ENCODE measurements around the gene NCAPD2.
A peak's percentile ranks its signal among the peaks of the same experiment; 100 is the strongest.

NCAPD2 gene

DNA sequence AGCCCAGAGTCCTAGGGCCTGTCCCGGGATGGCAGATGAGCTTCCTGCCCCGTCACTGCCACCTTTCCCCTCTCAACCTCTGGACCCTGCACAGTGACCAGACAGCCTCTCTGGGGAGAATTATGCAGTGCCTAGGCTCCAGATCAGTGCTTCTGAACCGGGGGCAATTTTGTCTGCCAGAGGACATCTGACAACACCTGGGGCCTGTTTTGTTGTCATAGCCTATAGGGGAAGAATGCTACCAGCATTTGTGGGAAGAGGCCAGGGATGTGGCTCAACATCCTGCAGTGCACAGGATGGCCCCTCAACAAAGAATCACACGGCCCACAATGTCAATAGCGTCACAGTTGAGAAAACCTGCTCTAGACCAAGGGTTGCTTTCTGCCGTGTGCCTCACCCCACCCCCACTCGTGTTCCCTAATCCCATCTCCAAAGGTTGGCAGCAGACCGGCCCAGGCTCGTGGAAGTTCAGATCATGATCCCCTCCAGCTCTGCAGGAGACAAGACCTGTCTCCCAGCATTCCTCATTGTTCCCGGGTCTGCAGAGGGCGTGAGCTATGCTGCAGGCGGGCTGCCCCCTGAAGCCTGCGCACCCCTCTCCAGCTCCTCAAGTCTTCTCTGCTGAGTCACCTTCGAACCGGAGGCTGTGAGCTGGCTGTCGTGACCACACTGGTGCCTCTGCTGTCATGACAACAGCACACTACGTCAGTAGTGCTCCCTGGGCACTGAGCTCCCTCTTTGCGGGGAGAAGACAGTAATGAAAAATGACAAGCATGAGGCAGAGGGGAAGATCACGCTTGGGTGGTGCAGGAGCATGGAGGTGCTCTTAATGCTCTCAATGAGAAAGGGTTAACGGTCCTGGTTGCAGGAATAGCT lies 38.4 kb downstream of the NCAPD2 start:
- Histone ChIP-seq H3K36me3 (replicated peaks; ENCODE audit: insufficient read depth, low read length) (peaks cover 35% of the 10 kb centered on the region; the same call in 1 of the 2 replicates), H3K4me3 (ENCODE audit: low read length) (peak overlapping the region; percentile 86), H4K20me1 (ENCODE audit: insufficient read depth, low read length) (peaks cover 20% of the 10 kb centered on the region), H3K79me2 (ENCODE audit: low read length) (peaks cover 58% of the 10 kb centered on the region), H3K9me2 (replicated peaks; ENCODE audit: insufficient read depth, low read length) (no peaks in the 10 kb centered on the region), H3F3A (ENCODE audit: insufficient read depth, low read length) (peaks cover 68% of the 10 kb centered on the region), H3K9ac (ENCODE audit: low read length) (peak overlapping the region; percentile 96), H3K27me3 (replicated peaks; ENCODE audit: insufficient read depth, low read length) (no peaks in the 10 kb centered on the region), H2AFZ (ENCODE audit: low read length) (no peak overlapping the region), H3K4me1 (ENCODE audit: low read length) (peaks cover 20% of the 10 kb centered on the region), H3K9me3 (replicated peaks; ENCODE audit: insufficient read depth, low read length) (no peaks in the 10 kb centered on the region), H3K27ac (ENCODE audit: low read length) (peak overlapping the region; percentile 95), H3K4me2 (ENCODE audit: low read depth, low read length) (peak overlapping the region; percentile 93)
- no peak for TF ChIP-seq EZH2phosphoT487 (IDR thresholded peaks at IDR 0.05; ENCODE audit: low read length)
- TF ChIP-seq EZH2 (optimal IDR thresholded peaks at IDR 0.05; ENCODE audit: low read depth, low read length): no peak
- TF ChIP-seq, protein P1, sequence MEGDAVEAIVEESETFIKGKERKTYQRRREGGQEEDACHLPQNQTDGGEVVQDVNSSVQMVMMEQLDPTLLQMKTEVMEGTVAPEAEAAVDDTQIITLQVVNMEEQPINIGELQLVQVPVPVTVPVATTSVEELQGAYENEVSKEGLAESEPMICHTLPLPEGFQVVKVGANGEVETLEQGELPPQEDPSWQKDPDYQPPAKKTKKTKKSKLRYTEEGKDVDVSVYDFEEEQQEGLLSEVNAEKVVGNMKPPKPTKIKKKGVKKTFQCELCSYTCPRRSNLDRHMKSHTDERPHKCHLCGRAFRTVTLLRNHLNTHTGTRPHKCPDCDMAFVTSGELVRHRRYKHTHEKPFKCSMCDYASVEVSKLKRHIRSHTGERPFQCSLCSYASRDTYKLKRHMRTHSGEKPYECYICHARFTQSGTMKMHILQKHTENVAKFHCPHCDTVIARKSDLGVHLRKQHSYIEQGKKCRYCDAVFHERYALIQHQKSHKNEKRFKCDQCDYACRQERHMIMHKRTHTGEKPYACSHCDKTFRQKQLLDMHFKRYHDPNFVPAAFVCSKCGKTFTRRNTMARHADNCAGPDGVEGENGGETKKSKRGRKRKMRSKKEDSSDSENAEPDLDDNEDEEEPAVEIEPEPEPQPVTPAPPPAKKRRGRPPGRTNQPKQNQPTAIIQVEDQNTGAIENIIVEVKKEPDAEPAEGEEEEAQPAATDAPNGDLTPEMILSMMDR (IDR thresholded peaks at IDR 0.05; ENCODE audit: low read length): no peak
- DNase-seq: peak; percentile 96

DNA sequence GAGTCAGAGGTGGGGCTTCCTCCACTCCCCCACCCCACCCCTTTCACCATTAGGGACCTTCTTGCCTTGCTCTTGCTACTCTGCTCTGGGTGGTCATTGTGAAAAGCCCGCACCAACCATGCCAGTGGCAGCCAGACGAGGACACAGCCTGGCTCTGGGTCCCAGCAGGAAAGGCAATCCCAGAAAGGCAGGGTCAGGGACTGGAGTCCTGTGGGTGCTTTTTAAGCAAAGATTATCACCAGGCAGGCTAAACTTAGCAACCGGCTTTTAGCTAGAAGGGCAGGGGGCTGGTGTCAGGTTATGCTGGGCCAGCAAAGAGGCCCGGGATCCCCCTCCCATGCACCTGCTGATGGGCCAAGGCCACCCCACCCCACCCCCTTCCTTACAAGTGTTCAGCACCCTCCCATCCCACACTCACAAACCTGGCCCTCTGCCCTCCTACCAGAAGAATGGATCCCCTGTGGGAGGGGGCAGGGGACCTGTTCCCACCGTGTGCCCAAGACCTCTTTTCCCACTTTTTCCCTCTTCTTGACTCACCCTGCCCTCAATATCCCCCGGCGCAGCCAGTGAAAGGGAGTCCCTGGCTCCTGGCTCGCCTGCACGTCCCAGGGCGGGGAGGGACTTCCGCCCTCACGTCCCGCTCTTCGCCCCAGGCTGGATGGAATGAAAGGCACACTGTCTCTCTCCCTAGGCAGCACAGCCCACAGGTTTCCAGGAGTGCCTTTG lies 39.2 kb downstream of the NCAPD2 start:
- Histone ChIP-seq H3K4me1 (ENCODE audit: low read length) (peaks cover 20% of the 10 kb centered on the region), H3K4me3 (ENCODE audit: low read length) (peak overlapping the region; percentile 86), H3K27me3 (replicated peaks; ENCODE audit: insufficient read depth, low read length) (no peaks in the 10 kb centered on the region), H3K36me3 (replicated peaks; ENCODE audit: insufficient read depth, low read length) (peaks cover 27% of the 10 kb centered on the region; the same call in 1 of the 2 replicates), H3K79me2 (ENCODE audit: low read length) (peaks cover 60% of the 10 kb centered on the region), H4K20me1 (ENCODE audit: insufficient read depth, low read length) (peaks cover 28% of the 10 kb centered on the region), H3K9me3 (replicated peaks; ENCODE audit: insufficient read depth, low read length) (no peaks in the 10 kb centered on the region), H3K27ac (ENCODE audit: low read length) (peak overlapping the region; percentile 95), H2AFZ (ENCODE audit: low read length) (peak overlapping the region; percentile 72), H3F3A (ENCODE audit: insufficient read depth, low read length) (peaks cover 73% of the 10 kb centered on the region), H3K9me2 (replicated peaks; ENCODE audit: insufficient read depth, low read length) (no peaks in the 10 kb centered on the region), H3K4me2 (ENCODE audit: low read depth, low read length) (peak overlapping the region; percentile 93), H3K9ac (ENCODE audit: low read length) (peak overlapping the region; percentile 96)
- TF ChIP-seq, protein P1 (IDR thresholded peaks at IDR 0.05; ENCODE audit: low read length): no peak
- TF ChIP-seq EZH2 (optimal IDR thresholded peaks at IDR 0.05; ENCODE audit: low read depth, low read length) (no peak), EZH2phosphoT487 (IDR thresholded peaks at IDR 0.05; ENCODE audit: low read length) (no peak)
- peak; percentile 60 for DNase-seq

DNA sequence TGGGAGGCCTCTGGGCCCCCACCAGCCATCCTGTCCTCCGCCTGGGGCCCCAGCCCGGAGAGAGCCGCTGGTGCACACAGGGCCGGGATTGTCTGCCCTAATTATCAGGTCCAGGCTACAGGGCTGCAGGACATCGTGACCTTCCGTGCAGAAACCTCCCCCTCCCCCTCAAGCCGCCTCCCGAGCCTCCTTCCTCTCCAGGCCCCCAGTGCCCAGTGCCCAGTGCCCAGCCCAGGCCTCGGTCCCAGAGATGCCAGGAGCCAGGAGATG lies 39.7 kb downstream of the NCAPD2 start:
- Histone ChIP-seq H3K27me3 (replicated peaks; ENCODE audit: insufficient read depth, low read length) (no peaks in the 10 kb centered on the region), H3F3A (ENCODE audit: insufficient read depth, low read length) (peaks cover 78% of the 10 kb centered on the region), H3K79me2 (ENCODE audit: low read length) (peaks cover 60% of the 10 kb centered on the region), H3K9me3 (replicated peaks; ENCODE audit: insufficient read depth, low read length) (no peaks in the 10 kb centered on the region), H4K20me1 (ENCODE audit: insufficient read depth, low read length) (peaks cover 33% of the 10 kb centered on the region), H3K9ac (ENCODE audit: low read length) (peak overlapping the region; percentile 96), H3K36me3 (replicated peaks; ENCODE audit: insufficient read depth, low read length) (peaks cover 26% of the 10 kb centered on the region; the same call in 1 of the 2 replicates), H3K9me2 (replicated peaks; ENCODE audit: insufficient read depth, low read length) (no peaks in the 10 kb centered on the region), H3K4me2 (ENCODE audit: low read depth, low read length) (peak overlapping the region; percentile 93), H2AFZ (ENCODE audit: low read length) (peak overlapping the region; percentile 72), H3K4me1 (ENCODE audit: low read length) (peaks cover 20% of the 10 kb centered on the region), H3K27ac (ENCODE audit: low read length) (peak overlapping the region; percentile 95), H3K4me3 (ENCODE audit: low read length) (peak overlapping the region; percentile 86)
- TF ChIP-seq, protein P1 (IDR thresholded peaks at IDR 0.05; ENCODE audit: low read length): no peak
- TF ChIP-seq EZH2 (optimal IDR thresholded peaks at IDR 0.05; ENCODE audit: low read depth, low read length) (no peak), EZH2phosphoT487 (IDR thresholded peaks at IDR 0.05; ENCODE audit: low read length) (no peak)
- no peak for DNase-seq

All from MM.1S (cell line).